ENCODE measurements around the gene SLC1A2.
A peak's percentile ranks its signal among the peaks of the same experiment; 100 is the strongest.

The SLC1A2 gene

DNA sequence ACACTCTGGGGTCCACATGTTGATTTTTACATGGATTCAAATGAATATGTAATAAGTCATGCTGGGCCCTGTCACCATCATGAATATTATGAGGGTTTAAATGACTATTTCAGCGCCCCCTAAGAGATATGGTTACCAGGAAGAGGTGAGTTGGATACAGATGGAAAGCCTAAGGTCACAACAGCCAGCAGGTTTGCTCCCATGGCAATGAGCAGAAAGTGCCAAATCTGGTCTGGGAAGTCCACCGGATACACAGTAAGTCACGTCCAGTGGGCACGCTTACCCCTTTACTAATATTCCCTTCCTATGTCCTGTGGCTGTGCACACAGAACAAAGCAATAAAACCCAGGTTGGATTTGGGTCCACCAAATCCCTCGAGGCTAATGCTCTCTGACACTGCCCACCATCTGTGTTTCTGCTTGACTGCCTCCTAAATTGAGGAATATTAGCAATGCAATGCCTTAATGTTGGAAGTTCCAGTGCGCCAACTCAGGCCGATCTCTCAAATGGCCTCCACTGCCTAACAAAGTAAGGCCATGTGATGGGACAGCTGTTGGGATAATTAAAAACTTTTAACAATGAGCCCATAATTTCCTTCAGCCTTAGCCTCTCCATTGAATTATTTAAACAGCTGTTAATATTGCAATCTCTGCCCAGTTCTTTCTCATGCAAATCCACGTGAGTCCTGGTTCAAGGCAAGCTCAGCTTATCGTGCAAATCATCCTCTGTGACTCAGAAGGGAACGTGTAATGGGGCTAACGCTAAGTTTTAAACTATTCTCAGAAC, 97.6 kb downstream of the SLC1A2 start:
- Histone ChIP-seq H3K4me1 (ENCODE audit: control insufficient read depth in 2 of 2, insufficient read depth in 1 of 2, low read depth in 1 of 2, low read length in 2 of 2) (peaks cover 0 to 2% of the 10 kb centered on the region in 2 donors), H3K14ac (ENCODE audit: low read length) (no peak overlapping the region), H3K23ac (ENCODE audit: low read depth, low read length, poor library complexity) (no peak overlapping the region), H3K18ac (ENCODE audit: low read length) (no peak overlapping the region), H3K27me3 (ENCODE audit: control insufficient read depth in 3 of 3, insufficient read depth in 3 of 3, low read depth in 1 of 3, low read length in 3 of 3) (peaks cover 0 to 3% (median 0%) of the 10 kb centered on the region in 3 experiments), H3K4me2 (ENCODE audit: insufficient read depth, low read length, poor library complexity, severe bottlenecking) (no peak overlapping the region), H3K9ac (ENCODE audit: low read depth, low read length, poor library complexity) (no peak overlapping the region), H2BK120ac (ENCODE audit: low read depth, low read length) (no peak overlapping the region), H3K27ac (replicated peaks; ENCODE audit: low read length) (no peak overlapping the region), H3K79me1 (ENCODE audit: low read depth, low read length) (no peaks in the 10 kb centered on the region), H3K4ac (ENCODE audit: low read length) (no peak overlapping the region), H2BK15ac (ENCODE audit: low read length) (no peak overlapping the region), H4K91ac (ENCODE audit: low read depth, low read length, poor library complexity) (no peak overlapping the region), H2BK12ac (ENCODE audit: low read length) (no peak overlapping the region), H3K36me3 (replicated peaks in 1 of 2; ENCODE audit: control insufficient read depth in 2 of 2, insufficient read depth in 2 of 2, low read length in 2 of 2) (no peaks in the 10 kb centered on the region), H2AFZ (ENCODE audit: low read length) (no peak overlapping the region), H3K9me3 (replicated peaks in 1 of 2; ENCODE audit: control insufficient read depth in 2 of 2, insufficient read depth in 1 of 2, low read depth in 1 of 2, low read length in 2 of 2) (no peaks in the 10 kb centered on the region), H2BK5ac (ENCODE audit: low read length) (no peak overlapping the region), H3K4me3 (ENCODE audit: low read length in 2 of 2) (no peak overlapping the region), H4K8ac (ENCODE audit: low read depth, low read length) (no peak overlapping the region), H2AK5ac (ENCODE audit: low read depth, low read length) (no peak overlapping the region)
- no peak for DNase-seq (ENCODE audit: low spot score)
- no CpG with 5 or more reads among the region's 11 CpGs for WGBS, 2 donors (ENCODE audit: extremely low coverage in 2 of 2, insufficient read length in 2 of 2, insufficient replicate concordance in 1 of 2)

DNA sequence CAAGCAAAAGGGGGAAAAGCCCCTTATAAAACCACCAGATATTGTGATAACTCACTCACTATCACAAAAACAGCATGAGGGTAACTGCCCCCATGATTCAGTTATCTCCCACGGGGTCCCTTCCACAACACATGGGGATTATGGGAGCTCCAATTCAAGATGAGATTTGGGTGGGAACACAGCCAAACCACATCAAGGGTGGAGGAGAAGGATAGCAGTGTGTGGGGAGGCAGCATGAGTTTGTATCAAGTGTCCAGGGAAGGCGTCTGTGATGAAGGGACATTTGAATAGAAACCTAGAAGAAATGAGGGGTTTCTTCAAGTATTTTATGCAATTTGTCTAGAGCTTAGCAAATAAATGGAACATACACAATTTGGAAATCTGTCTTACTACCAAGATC, 98.2 kb downstream of the SLC1A2 start:
- H3K27ac ChIP-seq (replicated peaks; ENCODE audit: low read length) = no peak overlapping the region
- no peaks in the 10 kb centered on the region for H3K79me1 ChIP-seq (ENCODE audit: low read depth, low read length)
- no CpG with 5 or more reads among the region's 2 CpGs for WGBS, 2 donors (ENCODE audit: extremely low coverage in 2 of 2, insufficient read length in 2 of 2, insufficient replicate concordance in 1 of 2)

DNA sequence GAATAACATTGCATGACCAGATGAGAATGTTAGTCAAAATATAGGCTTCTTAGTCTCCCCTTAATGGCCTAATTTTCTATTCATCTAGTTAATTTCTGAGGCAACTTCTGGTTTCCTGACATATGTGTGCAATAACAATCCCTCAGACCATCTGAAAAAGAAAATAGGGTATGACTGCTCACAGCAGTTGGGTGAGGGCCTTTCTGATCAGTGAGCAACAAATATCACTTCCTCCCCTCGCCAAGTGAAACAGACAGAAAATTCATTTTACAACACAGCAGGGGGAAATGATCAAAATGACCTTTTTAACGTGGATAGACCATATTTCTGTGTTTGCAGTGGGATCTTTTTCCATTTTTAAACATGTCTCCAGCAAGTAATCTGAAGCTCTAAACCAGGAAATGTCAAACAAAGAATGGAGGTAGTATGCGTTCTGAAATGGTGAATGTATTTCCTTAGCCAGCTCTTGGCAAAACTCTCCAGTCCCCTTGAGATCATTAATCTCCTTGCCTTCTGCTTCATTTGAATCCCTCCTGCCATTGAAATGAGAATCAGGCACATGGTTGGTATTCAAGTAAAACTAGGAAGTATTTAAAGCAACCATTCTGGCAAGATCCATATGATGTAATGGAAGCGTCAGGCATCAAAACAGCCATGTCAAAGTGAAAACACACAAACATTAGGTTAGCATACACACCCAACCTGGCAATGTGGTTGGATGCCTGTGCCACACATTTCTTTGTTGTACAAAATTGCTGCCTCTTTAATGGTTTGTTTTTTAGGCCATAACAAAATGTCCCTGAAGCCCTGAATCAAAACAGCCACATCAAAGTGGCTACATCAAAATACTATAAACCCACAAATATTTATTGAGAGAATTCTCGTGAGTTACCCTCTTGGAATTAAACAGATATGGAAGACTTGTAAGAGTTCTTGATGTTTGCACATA, 100.1 kb downstream of the SLC1A2 start:
- no peak overlapping the region for H2BK12ac ChIP-seq (ENCODE audit: low read length)
- H4K8ac ChIP-seq (ENCODE audit: low read depth, low read length) = no peak overlapping the region
- no peak overlapping the region for H3K4me2 ChIP-seq (ENCODE audit: insufficient read depth, low read length, poor library complexity, severe bottlenecking)
- no peak overlapping the region for H2BK120ac ChIP-seq (ENCODE audit: low read depth, low read length)
- H3K36me3 ChIP-seq (replicated peaks in 1 of 2; ENCODE audit: control insufficient read depth in 2 of 2, insufficient read depth in 2 of 2, low read length in 2 of 2) = no peaks in the 10 kb centered on the region
- H3K4me3 ChIP-seq (ENCODE audit: low read length in 2 of 2) = no peak overlapping the region
- H3K9me3 ChIP-seq (replicated peaks in 1 of 2; ENCODE audit: control insufficient read depth in 2 of 2, insufficient read depth in 1 of 2, low read depth in 1 of 2, low read length in 2 of 2) = no peaks in the 10 kb centered on the region
- H3K14ac ChIP-seq (ENCODE audit: low read length) = no peak overlapping the region
- H3K27ac ChIP-seq (replicated peaks; ENCODE audit: low read length) = no peak overlapping the region
- H3K4ac ChIP-seq (ENCODE audit: low read length) = no peak overlapping the region
- DNase-seq (ENCODE audit: low spot score) = no peak
- H3K27me3 ChIP-seq (ENCODE audit: control insufficient read depth in 3 of 3, insufficient read depth in 3 of 3, low read depth in 1 of 3, low read length in 3 of 3) = peaks cover 0 to 3% (median 0%) of the 10 kb centered on the region in 3 experiments
- no peak overlapping the region for H4K91ac ChIP-seq (ENCODE audit: low read depth, low read length, poor library complexity)
- H2BK5ac ChIP-seq (ENCODE audit: low read length) = no peak overlapping the region
- no peak overlapping the region for H3K9ac ChIP-seq (ENCODE audit: low read depth, low read length, poor library complexity)
- H2AFZ ChIP-seq (ENCODE audit: low read length) = peak overlapping the region; percentile 12
- peaks cover 0 to 2% of the 10 kb centered on the region in 2 donors for H3K4me1 ChIP-seq (ENCODE audit: control insufficient read depth in 2 of 2, insufficient read depth in 1 of 2, low read depth in 1 of 2, low read length in 2 of 2)
- no CpG with 5 or more reads among the region's 5 CpGs for WGBS, 2 donors (ENCODE audit: extremely low coverage in 2 of 2, insufficient read length in 2 of 2, insufficient replicate concordance in 1 of 2)
- no peak overlapping the region for H3K23ac ChIP-seq (ENCODE audit: low read depth, low read length, poor library complexity)
- no peak overlapping the region for H2BK15ac ChIP-seq (ENCODE audit: low read length)
- no peaks in the 10 kb centered on the region for H3K79me1 ChIP-seq (ENCODE audit: low read depth, low read length)
- no peak overlapping the region for H3K18ac ChIP-seq (ENCODE audit: low read length)
- no peak overlapping the region for H2AK5ac ChIP-seq (ENCODE audit: low read depth, low read length)

More for the DNA sequence above, 98.2 kb downstream of the SLC1A2 start:
- peaks cover 0 to 3% (median 0%) of the 10 kb centered on the region in 3 experiments for H3K27me3 ChIP-seq (ENCODE audit: control insufficient read depth in 3 of 3, insufficient read depth in 3 of 3, low read depth in 1 of 3, low read length in 3 of 3)
- no peak overlapping the region for H2BK120ac ChIP-seq (ENCODE audit: low read depth, low read length)
- H3K14ac ChIP-seq (ENCODE audit: low read length) = no peak overlapping the region
- H2BK12ac ChIP-seq (ENCODE audit: low read length) = no peak overlapping the region
- no peak overlapping the region for H4K91ac ChIP-seq (ENCODE audit: low read depth, low read length, poor library complexity)
- H3K4me1 ChIP-seq (ENCODE audit: control insufficient read depth in 2 of 2, insufficient read depth in 1 of 2, low read depth in 1 of 2, low read length in 2 of 2) = peaks cover 0 to 2% of the 10 kb centered on the region in 2 donors
- H2AFZ ChIP-seq (ENCODE audit: low read length) = no peak overlapping the region
- no peaks in the 10 kb centered on the region for H3K36me3 ChIP-seq (replicated peaks in 1 of 2; ENCODE audit: control insufficient read depth in 2 of 2, insufficient read depth in 2 of 2, low read length in 2 of 2)
- H3K9ac ChIP-seq (ENCODE audit: low read depth, low read length, poor library complexity) = no peak overlapping the region
- no peak overlapping the region for H2AK5ac ChIP-seq (ENCODE audit: low read depth, low read length)
- no peak overlapping the region for H3K4me3 ChIP-seq (ENCODE audit: low read length in 2 of 2)
- no peak for DNase-seq (ENCODE audit: low spot score)
- H2BK15ac ChIP-seq (ENCODE audit: low read length) = no peak overlapping the region
- no peak overlapping the region for H3K4ac ChIP-seq (ENCODE audit: low read length)
- H3K4me2 ChIP-seq (ENCODE audit: insufficient read depth, low read length, poor library complexity, severe bottlenecking) = no peak overlapping the region
- H3K9me3 ChIP-seq (replicated peaks in 1 of 2; ENCODE audit: control insufficient read depth in 2 of 2, insufficient read depth in 1 of 2, low read depth in 1 of 2, low read length in 2 of 2) = no peaks in the 10 kb centered on the region
- no peak overlapping the region for H3K18ac ChIP-seq (ENCODE audit: low read length)
- no peak overlapping the region for H4K8ac ChIP-seq (ENCODE audit: low read depth, low read length)
- no peak overlapping the region for H2BK5ac ChIP-seq (ENCODE audit: low read length)
- no peak overlapping the region for H3K23ac ChIP-seq (ENCODE audit: low read depth, low read length, poor library complexity)

DNA sequence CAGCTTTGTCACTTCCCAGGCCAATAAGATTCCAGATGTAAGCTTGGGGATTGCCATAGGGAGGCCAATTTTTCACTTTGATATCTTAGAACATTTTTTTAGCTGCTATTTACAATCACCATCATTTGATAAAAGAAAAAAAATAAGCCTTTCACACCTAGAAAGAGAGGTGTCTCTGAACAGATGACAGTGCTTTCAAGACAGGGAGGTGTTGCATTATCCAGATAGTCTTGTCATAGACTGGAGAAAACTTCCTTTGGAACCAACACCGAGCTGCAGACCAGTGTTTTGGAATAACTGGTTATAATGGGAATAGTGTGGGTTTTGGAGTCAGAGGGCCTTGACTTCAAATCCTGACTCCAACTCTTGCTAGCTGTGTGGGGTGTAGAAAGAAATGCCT, 101.0 kb downstream of the SLC1A2 start:
- Histone ChIP-seq H3K4ac (ENCODE audit: low read length) (no peak overlapping the region), H3K27me3 (ENCODE audit: control insufficient read depth in 3 of 3, insufficient read depth in 3 of 3, low read depth in 1 of 3, low read length in 3 of 3) (no peaks in the 10 kb centered on the region), H3K9me3 (replicated peaks in 1 of 2; ENCODE audit: control insufficient read depth in 2 of 2, insufficient read depth in 1 of 2, low read depth in 1 of 2, low read length in 2 of 2) (no peaks in the 10 kb centered on the region), H2BK5ac (ENCODE audit: low read length) (no peak overlapping the region), H3K4me1 (ENCODE audit: control insufficient read depth in 2 of 2, insufficient read depth in 1 of 2, low read depth in 1 of 2, low read length in 2 of 2) (peaks cover 0 to 2% of the 10 kb centered on the region in 2 donors), H3K14ac (ENCODE audit: low read length) (no peak overlapping the region), H2BK12ac (ENCODE audit: low read length) (no peak overlapping the region), H4K91ac (ENCODE audit: low read depth, low read length, poor library complexity) (no peak overlapping the region), H3K9ac (ENCODE audit: low read depth, low read length, poor library complexity) (no peak overlapping the region), H3K27ac (replicated peaks; ENCODE audit: low read length) (no peak overlapping the region), H2AFZ (ENCODE audit: low read length) (no peak overlapping the region), H2AK5ac (ENCODE audit: low read depth, low read length) (no peak overlapping the region), H2BK15ac (ENCODE audit: low read length) (no peak overlapping the region), H3K79me1 (ENCODE audit: low read depth, low read length) (no peaks in the 10 kb centered on the region), H3K4me2 (ENCODE audit: insufficient read depth, low read length, poor library complexity, severe bottlenecking) (no peak overlapping the region), H3K4me3 (ENCODE audit: low read length in 2 of 2) (no peak overlapping the region), H3K18ac (ENCODE audit: low read length) (no peak overlapping the region), H2BK120ac (ENCODE audit: low read depth, low read length) (no peak overlapping the region), H4K8ac (ENCODE audit: low read depth, low read length) (no peak overlapping the region), H3K36me3 (replicated peaks in 1 of 2; ENCODE audit: control insufficient read depth in 2 of 2, insufficient read depth in 2 of 2, low read length in 2 of 2) (no peaks in the 10 kb centered on the region), H3K23ac (ENCODE audit: low read depth, low read length, poor library complexity) (no peak overlapping the region)
- WGBS, 2 donors (ENCODE audit: extremely low coverage in 2 of 2, insufficient read length in 2 of 2, insufficient replicate concordance in 1 of 2) = no CpG with 5 or more reads among the region's 1 CpG
- DNase-seq (ENCODE audit: low spot score) = no peak
